ENCODE measurements around the gene E4F1. TPM values are rescaled to one million over a fixed set of nuclear protein-coding genes. Genes with fewer than 3 reads are reported as not detected.

E4F1 gene
- total and polyA plus RNA-seq, 5 donors from 2014 or later: 11.6 to 38.7 (median 14.9) TPM

DNA sequence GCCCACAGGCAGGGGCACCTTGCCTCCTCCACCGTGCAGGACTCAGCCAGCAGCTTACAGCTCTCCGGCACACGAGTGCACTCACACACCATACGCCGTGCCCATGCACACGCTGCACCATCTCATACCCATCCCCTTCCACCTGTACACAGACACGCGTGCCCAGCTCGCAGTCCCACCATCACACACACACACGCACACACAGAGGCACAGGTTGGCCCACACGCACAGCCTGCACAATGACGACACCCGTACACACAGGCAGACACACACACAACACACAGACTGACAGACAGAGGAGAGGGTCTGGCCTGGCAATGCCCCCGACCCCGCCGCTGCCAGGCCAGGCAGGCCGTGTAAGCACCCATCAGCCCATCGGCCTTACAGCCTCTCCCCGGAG is 39.0 kb upstream of the E4F1 start:
- Mint-ChIP-seq H3K36me3 (no peaks in the 10 kb centered on the region), H3K27ac (no peak overlapping the region), H3K4me3 (no peak overlapping the region), H3K27me3 (no peaks in the 10 kb centered on the region), H3K4me1 (no peaks in the 10 kb centered on the region), H3K9me3 (no peaks in the 10 kb centered on the region)
- Histone ChIP-seq H3K27me3 (ENCODE audit: control insufficient read depth, insufficient read depth, low read length) (no peaks in the 10 kb centered on the region), H3K36me3 (ENCODE audit: control insufficient read depth, insufficient read depth, low read length) (no peaks in the 10 kb centered on the region), H3K4me1 (ENCODE audit: control insufficient read depth, insufficient read depth, low read length, poor library complexity, severe bottlenecking) (no peaks in the 10 kb centered on the region), H3K4me3 (ENCODE audit: low read depth, low read length) (no peak overlapping the region), H3K27ac (ENCODE audit: insufficient read depth, low read length, poor library complexity, severe bottlenecking) (no peak overlapping the region), H3K9me3 (ENCODE audit: control insufficient read depth in 2 of 2, low read length in 2 of 2) (no peaks in the 10 kb centered on the region)
- DNase-seq: no peak
- no peak for ATAC-seq (ENCODE audit: low read depth in 2 of 2)

DNA sequence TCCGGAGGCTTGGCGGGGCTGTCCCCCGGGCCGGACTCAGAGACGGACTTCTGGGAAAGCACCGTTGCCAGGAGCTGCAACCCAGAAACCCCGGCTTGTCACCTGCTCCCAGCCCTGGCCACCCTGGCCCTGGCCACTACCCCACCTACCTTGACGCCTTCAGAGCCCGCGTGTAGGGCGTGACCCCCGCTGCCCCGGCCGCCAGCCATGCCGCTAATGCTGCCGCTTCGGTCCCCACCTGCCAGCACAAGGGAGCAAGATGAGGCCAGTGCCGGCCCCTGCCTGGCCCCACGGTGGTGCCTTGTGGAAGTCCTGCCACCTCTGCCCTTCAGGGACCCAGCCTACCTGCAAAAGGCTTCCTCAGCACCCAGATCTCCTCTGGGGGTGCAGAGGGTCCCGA is 38.4 kb upstream of the E4F1 start:
- H3K4me3 ChIP-seq (ENCODE audit: low read depth, low read length): no peak overlapping the region
- no peaks in the 10 kb centered on the region for H3K4me1 ChIP-seq (ENCODE audit: control insufficient read depth, insufficient read depth, low read length, poor library complexity, severe bottlenecking)
- H3K9me3 ChIP-seq (ENCODE audit: control insufficient read depth in 2 of 2, low read length in 2 of 2): no peaks in the 10 kb centered on the region
- Mint-ChIP-seq H3K4me1 (no peaks in the 10 kb centered on the region), H3K36me3 (no peaks in the 10 kb centered on the region), H3K27me3 (no peaks in the 10 kb centered on the region), H3K9me3 (no peaks in the 10 kb centered on the region), H3K27ac (no peak overlapping the region), H3K4me3 (no peak overlapping the region)
- ATAC-seq (ENCODE audit: low read depth in 2 of 2): peak in 1 of 2 donors; percentile 13
- H3K36me3 ChIP-seq (ENCODE audit: control insufficient read depth, insufficient read depth, low read length): no peaks in the 10 kb centered on the region
- no peaks in the 10 kb centered on the region for H3K27me3 ChIP-seq (ENCODE audit: control insufficient read depth, insufficient read depth, low read length)
- DNase-seq: no peak
- no peak overlapping the region for H3K27ac ChIP-seq (ENCODE audit: insufficient read depth, low read length, poor library complexity, severe bottlenecking)

DNA sequence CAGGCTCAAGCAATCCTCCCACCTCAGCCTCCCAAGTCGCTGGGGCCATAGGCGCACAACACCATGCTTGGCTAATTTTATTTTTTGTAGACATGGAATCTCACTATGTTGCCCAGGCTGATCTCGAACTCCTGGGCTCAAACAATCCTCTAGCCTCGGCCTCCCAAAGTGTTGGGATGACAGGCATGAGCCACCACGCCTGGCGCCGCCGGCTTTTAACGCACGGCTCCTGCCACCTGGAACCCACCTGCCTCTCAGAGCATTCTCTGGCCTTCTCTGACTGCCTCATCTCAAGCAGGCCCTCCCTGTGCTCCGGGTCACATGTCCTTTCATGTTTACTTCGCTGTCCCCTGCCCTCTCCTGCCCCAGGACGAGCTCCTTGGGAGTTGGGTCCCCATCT is 37.3 kb upstream of the E4F1 start:
- H3K4me1 ChIP-seq (ENCODE audit: control insufficient read depth, insufficient read depth, low read length, poor library complexity, severe bottlenecking): no peaks in the 10 kb centered on the region
- H3K27ac ChIP-seq (ENCODE audit: insufficient read depth, low read length, poor library complexity, severe bottlenecking): no peak overlapping the region
- no peak overlapping the region for H3K4me3 ChIP-seq (ENCODE audit: low read depth, low read length)
- no peaks in the 10 kb centered on the region for H3K9me3 ChIP-seq (ENCODE audit: control insufficient read depth in 2 of 2, low read length in 2 of 2)
- Mint-ChIP-seq H3K4me3 (no peak overlapping the region), H3K4me1 (no peaks in the 10 kb centered on the region), H3K9me3 (no peaks in the 10 kb centered on the region), H3K27me3 (no peaks in the 10 kb centered on the region), H3K36me3 (no peaks in the 10 kb centered on the region), H3K27ac (no peak overlapping the region)
- H3K27me3 ChIP-seq (ENCODE audit: control insufficient read depth, insufficient read depth, low read length): no peaks in the 10 kb centered on the region
- no peak for ATAC-seq (ENCODE audit: low read depth in 2 of 2)
- DNase-seq: no peak
- H3K36me3 ChIP-seq (ENCODE audit: control insufficient read depth, insufficient read depth, low read length): no peaks in the 10 kb centered on the region

DNA sequence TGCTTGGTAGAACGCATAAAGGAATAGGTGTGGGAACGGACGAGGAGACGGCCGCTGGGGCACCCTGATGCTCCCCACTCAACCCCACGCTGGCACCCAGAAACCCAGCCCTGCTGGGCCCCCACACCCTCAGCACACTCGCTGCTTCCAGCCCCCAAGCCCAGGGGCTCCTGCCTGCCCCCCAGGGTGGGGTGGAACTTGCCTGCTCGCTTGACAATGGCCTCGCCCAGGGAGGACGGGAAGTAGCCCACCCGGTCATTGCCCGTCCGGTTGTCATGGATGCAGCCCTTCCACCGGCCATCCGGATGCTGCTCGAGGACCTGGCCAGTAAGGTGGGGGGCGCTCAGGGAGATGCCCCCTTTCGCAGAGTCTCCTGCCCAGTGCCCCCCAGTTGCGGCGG is 36.9 kb upstream of the E4F1 start:
- DNase-seq (no peak), ATAC-seq (ENCODE audit: low read depth in 2 of 2) (no peak)
- H3K27me3 Mint-ChIP-seq: no peaks in the 10 kb centered on the region
- Histone ChIP-seq H3K27ac (ENCODE audit: insufficient read depth, low read length, poor library complexity, severe bottlenecking) (no peak overlapping the region), H3K9me3 (ENCODE audit: control insufficient read depth in 2 of 2, low read length in 2 of 2) (no peaks in the 10 kb centered on the region), H3K27me3 (ENCODE audit: control insufficient read depth, insufficient read depth, low read length) (no peaks in the 10 kb centered on the region), H3K4me1 (ENCODE audit: control insufficient read depth, insufficient read depth, low read length, poor library complexity, severe bottlenecking) (no peaks in the 10 kb centered on the region), H3K36me3 (ENCODE audit: control insufficient read depth, insufficient read depth, low read length) (no peaks in the 10 kb centered on the region), H3K4me3 (ENCODE audit: low read depth, low read length) (no peak overlapping the region)
- no peaks in the 10 kb centered on the region for H3K9me3 Mint-ChIP-seq
- no peak overlapping the region for H3K27ac Mint-ChIP-seq
- no peaks in the 10 kb centered on the region for H3K4me1 Mint-ChIP-seq
- H3K4me3 Mint-ChIP-seq: no peak overlapping the region
- no peaks in the 10 kb centered on the region for H3K36me3 Mint-ChIP-seq

DNA sequence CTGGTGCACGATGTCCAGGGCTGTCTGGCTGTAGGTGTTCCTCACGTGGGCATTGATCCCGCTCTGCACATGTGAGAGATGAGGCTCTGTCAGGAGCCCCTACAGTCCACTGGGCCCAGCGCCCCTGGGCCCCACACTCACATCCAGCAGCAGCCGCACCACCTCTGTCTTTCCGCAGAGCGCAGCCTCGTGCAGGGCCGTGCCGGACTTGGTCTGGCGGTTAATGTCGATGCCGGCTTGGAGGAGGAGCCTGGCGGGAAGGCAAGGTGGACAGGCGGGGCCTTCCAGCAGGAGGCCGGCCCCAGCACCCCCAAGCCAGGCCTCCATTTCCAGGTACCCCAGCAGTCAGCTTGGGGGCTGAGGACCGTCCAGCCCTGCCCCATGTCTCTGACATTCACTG is 36.2 kb upstream of the E4F1 start:
- ATAC-seq (ENCODE audit: low read depth in 2 of 2) (no peak), DNase-seq (no peak)
- H3K36me3 Mint-ChIP-seq: no peaks in the 10 kb centered on the region
- no peak overlapping the region for H3K27ac Mint-ChIP-seq
- Histone ChIP-seq H3K27me3 (ENCODE audit: control insufficient read depth, insufficient read depth, low read length) (no peaks in the 10 kb centered on the region), H3K27ac (ENCODE audit: insufficient read depth, low read length, poor library complexity, severe bottlenecking) (no peak overlapping the region), H3K36me3 (ENCODE audit: control insufficient read depth, insufficient read depth, low read length) (no peaks in the 10 kb centered on the region), H3K9me3 (ENCODE audit: control insufficient read depth in 2 of 2, low read length in 2 of 2) (no peaks in the 10 kb centered on the region), H3K4me1 (ENCODE audit: control insufficient read depth, insufficient read depth, low read length, poor library complexity, severe bottlenecking) (no peaks in the 10 kb centered on the region), H3K4me3 (ENCODE audit: low read depth, low read length) (no peak overlapping the region)
- no peaks in the 10 kb centered on the region for H3K4me1 Mint-ChIP-seq
- no peaks in the 10 kb centered on the region for H3K9me3 Mint-ChIP-seq
- H3K4me3 Mint-ChIP-seq: no peak overlapping the region
- H3K27me3 Mint-ChIP-seq: no peaks in the 10 kb centered on the region

DNA sequence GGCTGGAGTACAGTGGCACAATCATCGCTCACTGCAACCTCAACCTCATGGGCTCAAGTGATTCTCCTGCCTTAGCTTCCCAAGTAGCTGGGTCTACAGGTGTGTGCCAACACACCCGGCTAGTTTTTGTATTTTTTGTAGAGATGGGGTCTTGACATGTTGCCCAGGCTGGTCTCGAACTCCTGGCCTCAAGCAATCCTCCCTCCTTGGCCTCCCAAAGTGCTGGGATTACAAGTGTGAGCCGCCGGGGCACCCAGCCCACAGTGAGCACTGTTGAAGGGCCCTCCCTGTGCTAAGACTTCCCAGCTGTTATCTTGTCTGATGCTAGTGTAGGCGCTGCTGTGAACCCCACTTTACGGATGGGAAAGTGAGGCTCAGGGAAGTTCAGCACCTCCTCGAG is 35.0 kb upstream of the E4F1 start:
- DNase-seq (no peak), ATAC-seq (ENCODE audit: low read depth in 2 of 2) (no peak)
- no peaks in the 10 kb centered on the region for H3K4me1 Mint-ChIP-seq
- no peaks in the 10 kb centered on the region for H3K27me3 Mint-ChIP-seq
- H3K27me3 ChIP-seq (ENCODE audit: control insufficient read depth, insufficient read depth, low read length): no peaks in the 10 kb centered on the region
- no peaks in the 10 kb centered on the region for H3K36me3 Mint-ChIP-seq
- H3K36me3 ChIP-seq (ENCODE audit: control insufficient read depth, insufficient read depth, low read length): no peaks in the 10 kb centered on the region
- no peaks in the 10 kb centered on the region for H3K9me3 Mint-ChIP-seq
- H3K9me3 ChIP-seq (ENCODE audit: control insufficient read depth in 2 of 2, low read length in 2 of 2): no peaks in the 10 kb centered on the region
- no peak overlapping the region for H3K27ac ChIP-seq (ENCODE audit: insufficient read depth, low read length, poor library complexity, severe bottlenecking)
- H3K4me1 ChIP-seq (ENCODE audit: control insufficient read depth, insufficient read depth, low read length, poor library complexity, severe bottlenecking): no peaks in the 10 kb centered on the region
- no peak overlapping the region for H3K4me3 ChIP-seq (ENCODE audit: low read depth, low read length)
- no peak overlapping the region for H3K27ac Mint-ChIP-seq
- H3K4me3 Mint-ChIP-seq: no peak overlapping the region

DNA sequence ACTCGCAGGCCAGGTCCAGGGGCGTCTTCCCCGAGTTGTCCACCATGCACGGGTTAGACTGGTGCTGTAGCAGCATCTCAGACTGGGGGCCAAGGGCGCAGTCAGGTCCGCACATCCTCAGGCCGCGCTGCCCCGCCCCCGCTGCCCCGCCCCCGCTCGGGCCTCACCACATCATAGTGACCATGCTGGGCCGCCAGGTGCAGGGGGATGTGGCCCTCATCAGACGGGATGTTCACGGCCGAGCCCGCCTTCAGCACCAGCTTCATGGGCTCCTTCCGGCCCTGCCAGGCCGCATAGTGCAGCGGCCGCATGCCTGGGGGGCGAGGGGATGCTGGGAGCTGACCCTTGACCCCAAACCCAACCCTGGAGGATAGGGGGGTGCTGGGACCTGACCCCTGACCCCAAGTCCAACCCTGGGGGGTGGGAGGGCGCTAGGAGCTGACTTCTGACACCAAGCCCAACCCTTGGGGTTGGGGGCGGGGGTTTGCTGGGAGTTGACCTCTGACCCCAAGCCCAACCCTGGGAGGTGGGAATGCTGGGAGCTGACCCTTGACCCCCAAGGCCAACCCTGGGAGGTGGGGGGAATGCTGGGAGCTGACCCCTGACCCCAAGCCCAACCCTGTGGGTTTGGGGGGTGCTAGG is 34.0 kb upstream of the E4F1 start:
- no peak overlapping the region for H3K27ac ChIP-seq (ENCODE audit: insufficient read depth, low read length, poor library complexity, severe bottlenecking)
- Mint-ChIP-seq H3K27ac (no peak overlapping the region), H3K36me3 (no peaks in the 10 kb centered on the region), H3K4me1 (no peaks in the 10 kb centered on the region), H3K4me3 (no peak overlapping the region), H3K9me3 (no peaks in the 10 kb centered on the region), H3K27me3 (no peaks in the 10 kb centered on the region)
- no peaks in the 10 kb centered on the region for H3K4me1 ChIP-seq (ENCODE audit: control insufficient read depth, insufficient read depth, low read length, poor library complexity, severe bottlenecking)
- no peak for DNase-seq
- H3K9me3 ChIP-seq (ENCODE audit: control insufficient read depth in 2 of 2, low read length in 2 of 2): no peaks in the 10 kb centered on the region
- no peaks in the 10 kb centered on the region for H3K36me3 ChIP-seq (ENCODE audit: control insufficient read depth, insufficient read depth, low read length)
- no peak overlapping the region for H3K4me3 ChIP-seq (ENCODE audit: low read depth, low read length)
- no peaks in the 10 kb centered on the region for H3K27me3 ChIP-seq (ENCODE audit: control insufficient read depth, insufficient read depth, low read length)
- no peak for ATAC-seq (ENCODE audit: low read depth in 2 of 2)

DNA sequence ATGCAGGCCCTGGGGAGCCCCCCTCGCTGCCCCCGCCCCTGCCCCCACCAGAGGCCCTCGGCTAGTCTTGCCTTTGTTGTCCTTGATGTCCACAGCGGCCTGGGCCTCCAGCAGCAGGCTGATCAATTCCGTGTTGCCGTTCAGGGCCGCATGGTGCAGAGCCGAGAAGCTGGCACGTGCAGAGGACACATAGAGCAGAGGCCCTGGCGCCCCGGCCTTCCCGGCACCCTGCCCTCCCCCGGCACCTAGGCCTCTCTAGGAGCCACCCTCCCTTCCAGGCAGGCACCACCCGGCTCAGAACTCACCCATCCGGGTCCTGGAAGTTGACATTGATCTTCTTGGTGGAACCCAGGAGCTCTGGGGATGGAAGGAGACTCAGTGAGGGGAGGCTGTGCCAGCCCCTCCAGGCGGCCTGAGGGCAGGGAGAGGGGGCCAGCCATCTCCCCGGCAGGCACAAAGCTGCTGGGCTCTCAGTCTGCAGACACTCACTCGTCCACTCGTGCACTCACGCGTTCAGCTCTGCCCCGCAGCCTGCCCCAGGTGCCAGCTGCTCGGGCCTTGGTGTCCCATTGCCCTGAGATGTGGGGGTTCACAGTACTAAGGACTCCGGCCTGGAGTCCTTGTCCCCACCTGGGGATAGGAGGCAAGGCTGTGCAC is 33.3 kb upstream of the E4F1 start:
- Mint-ChIP-seq H3K4me3 (no peak overlapping the region), H3K4me1 (peaks cover 0 to 5% (median 2%) of the 10 kb centered on the region in 4 donors), H3K9me3 (no peaks in the 10 kb centered on the region), H3K36me3 (no peaks in the 10 kb centered on the region), H3K27ac (no peak overlapping the region), H3K27me3 (peaks cover 7% of the 10 kb centered on the region)
- Histone ChIP-seq H3K27me3 (ENCODE audit: control insufficient read depth, insufficient read depth, low read length) (peaks cover 2% of the 10 kb centered on the region), H3K4me1 (ENCODE audit: control insufficient read depth, insufficient read depth, low read length, poor library complexity, severe bottlenecking) (peaks cover 3% of the 10 kb centered on the region), H3K27ac (ENCODE audit: insufficient read depth, low read length, poor library complexity, severe bottlenecking) (no peak overlapping the region), H3K9me3 (ENCODE audit: control insufficient read depth in 2 of 2, low read length in 2 of 2) (no peaks in the 10 kb centered on the region), H3K36me3 (ENCODE audit: control insufficient read depth, insufficient read depth, low read length) (no peaks in the 10 kb centered on the region), H3K4me3 (ENCODE audit: low read depth, low read length) (no peak overlapping the region)
- no peak for ATAC-seq (ENCODE audit: low read depth in 2 of 2)
- no peak for DNase-seq

Measured in CD4-positive, CD25-positive, alpha-beta regulatory T cell (primary cell).